ENCODE data around the gene FRZB. TPM values are rescaled to one million over a fixed set of nuclear protein-coding genes. Genes with fewer than 3 reads are reported as not detected.

Gene FRZB
- total RNA-seq, 1 experiment from 2014 or later, result 1.9 TPM

DNA sequence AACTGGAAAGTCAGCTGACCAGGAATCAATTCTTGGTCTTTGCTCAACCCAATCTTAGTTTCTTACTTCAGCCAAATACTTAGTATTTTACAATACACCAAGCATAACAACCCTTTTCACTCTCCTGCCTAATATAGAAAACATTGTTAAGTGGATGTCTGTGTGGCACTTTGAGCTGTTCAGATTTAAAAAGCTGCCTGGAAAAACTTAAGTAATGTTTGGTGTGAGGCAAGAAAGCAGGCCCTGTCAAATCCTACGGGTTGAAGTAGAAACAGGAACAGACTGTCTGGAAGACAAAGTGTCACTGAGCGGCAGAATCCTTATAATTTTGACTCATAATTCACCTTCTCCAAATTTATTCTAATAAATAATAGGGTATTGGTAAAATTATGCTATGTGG, 37.1 kb upstream of the FRZB start:
- ChIA-PET POLR2A (no interaction called here), CTCF (interaction anchor here (0.6 to 1.0 kb wide), 2 partner anchors 36 to 68 kb away, joined by 3 to 5 read pairs; no protein-coding TSS in a partner anchor)
- ATAC-seq (no peak), DNase-seq (ENCODE audit: low spot score) (no peak)
- TF ChIP-seq ZNF281 (CRISPR knock-in tag; IDR thresholded peaks at IDR 0.05), result no peak
- no peak for TF ChIP-seq SP1 (CRISPR knock-in tag; conservative IDR thresholded peaks at IDR 0.05)
- no peak for TF ChIP-seq GTF2I (CRISPR knock-in tag; conservative IDR thresholded peaks at IDR 0.05)
- TF ChIP-seq ZNF232 (CRISPR knock-in tag; IDR thresholded peaks at IDR 0.05), result no peak
- TF ChIP-seq GRHL2 (CRISPR knock-in tag; IDR thresholded peaks at IDR 0.05; ENCODE audit: insufficient replicate concordance, severe bottlenecking), result no peak
- no peak for TF ChIP-seq ATF6 (CRISPR knock-in tag; IDR thresholded peaks at IDR 0.05)
- TF ChIP-seq, protein P1, sequence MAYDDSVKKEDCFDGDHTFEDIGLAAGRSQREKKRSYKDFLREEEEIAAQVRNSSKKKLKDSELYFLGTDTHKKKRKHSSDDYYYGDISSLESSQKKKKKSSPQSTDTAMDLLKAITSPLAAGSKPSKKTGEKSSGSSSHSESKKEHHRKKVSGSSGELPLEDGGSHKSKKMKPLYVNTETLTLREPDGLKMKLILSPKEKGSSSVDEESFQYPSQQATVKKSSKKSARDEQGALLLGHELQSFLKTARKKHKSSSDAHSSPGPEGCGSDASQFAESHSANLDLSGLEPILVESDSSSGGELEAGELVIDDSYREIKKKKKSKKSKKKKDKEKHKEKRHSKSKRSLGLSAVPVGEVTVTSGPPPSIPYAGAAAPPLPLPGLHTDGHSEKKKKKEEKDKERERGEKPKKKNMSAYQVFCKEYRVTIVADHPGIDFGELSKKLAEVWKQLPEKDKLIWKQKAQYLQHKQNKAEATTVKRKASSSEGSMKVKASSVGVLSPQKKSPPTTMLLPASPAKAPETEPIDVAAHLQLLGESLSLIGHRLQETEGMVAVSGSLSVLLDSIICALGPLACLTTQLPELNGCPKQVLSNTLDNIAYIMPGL (CRISPR knock-in tag; IDR thresholded peaks at IDR 0.05), result no peak
- no peak for TF ChIP-seq ZNF671 (CRISPR knock-in tag; IDR thresholded peaks at IDR 0.05)
- TF ChIP-seq, protein P2, sequence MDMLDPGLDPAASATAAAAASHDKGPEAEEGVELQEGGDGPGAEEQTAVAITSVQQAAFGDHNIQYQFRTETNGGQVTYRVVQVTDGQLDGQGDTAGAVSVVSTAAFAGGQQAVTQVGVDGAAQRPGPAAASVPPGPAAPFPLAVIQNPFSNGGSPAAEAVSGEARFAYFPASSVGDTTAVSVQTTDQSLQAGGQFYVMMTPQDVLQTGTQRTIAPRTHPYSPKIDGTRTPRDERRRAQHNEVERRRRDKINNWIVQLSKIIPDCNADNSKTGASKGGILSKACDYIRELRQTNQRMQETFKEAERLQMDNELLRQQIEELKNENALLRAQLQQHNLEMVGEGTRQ (CRISPR knock-in tag; IDR thresholded peaks at IDR 0.05), result no peak
- no peak for TF ChIP-seq ZNF263 (CRISPR knock-in tag; IDR thresholded peaks at IDR 0.05; ENCODE audit: low read depth)
- TF ChIP-seq, protein P3, sequence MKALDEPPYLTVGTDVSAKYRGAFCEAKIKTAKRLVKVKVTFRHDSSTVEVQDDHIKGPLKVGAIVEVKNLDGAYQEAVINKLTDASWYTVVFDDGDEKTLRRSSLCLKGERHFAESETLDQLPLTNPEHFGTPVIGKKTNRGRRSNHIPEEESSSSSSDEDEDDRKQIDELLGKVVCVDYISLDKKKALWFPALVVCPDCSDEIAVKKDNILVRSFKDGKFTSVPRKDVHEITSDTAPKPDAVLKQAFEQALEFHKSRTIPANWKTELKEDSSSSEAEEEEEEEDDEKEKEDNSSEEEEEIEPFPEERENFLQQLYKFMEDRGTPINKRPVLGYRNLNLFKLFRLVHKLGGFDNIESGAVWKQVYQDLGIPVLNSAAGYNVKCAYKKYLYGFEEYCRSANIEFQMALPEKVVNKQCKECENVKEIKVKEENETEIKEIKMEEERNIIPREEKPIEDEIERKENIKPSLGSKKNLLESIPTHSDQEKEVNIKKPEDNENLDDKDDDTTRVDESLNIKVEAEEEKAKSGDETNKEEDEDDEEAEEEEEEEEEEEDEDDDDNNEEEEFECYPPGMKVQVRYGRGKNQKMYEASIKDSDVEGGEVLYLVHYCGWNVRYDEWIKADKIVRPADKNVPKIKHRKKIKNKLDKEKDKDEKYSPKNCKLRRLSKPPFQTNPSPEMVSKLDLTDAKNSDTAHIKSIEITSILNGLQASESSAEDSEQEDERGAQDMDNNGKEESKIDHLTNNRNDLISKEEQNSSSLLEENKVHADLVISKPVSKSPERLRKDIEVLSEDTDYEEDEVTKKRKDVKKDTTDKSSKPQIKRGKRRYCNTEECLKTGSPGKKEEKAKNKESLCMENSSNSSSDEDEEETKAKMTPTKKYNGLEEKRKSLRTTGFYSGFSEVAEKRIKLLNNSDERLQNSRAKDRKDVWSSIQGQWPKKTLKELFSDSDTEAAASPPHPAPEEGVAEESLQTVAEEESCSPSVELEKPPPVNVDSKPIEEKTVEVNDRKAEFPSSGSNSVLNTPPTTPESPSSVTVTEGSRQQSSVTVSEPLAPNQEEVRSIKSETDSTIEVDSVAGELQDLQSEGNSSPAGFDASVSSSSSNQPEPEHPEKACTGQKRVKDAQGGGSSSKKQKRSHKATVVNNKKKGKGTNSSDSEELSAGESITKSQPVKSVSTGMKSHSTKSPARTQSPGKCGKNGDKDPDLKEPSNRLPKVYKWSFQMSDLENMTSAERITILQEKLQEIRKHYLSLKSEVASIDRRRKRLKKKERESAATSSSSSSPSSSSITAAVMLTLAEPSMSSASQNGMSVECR (CRISPR knock-in tag; IDR thresholded peaks at IDR 0.05; ENCODE audit: borderline replicate concordance), result no peak
- TF ChIP-seq NR1H2 (CRISPR knock-in tag; IDR thresholded peaks at IDR 0.05), result no peak
- no peak for TF ChIP-seq KAT7 (CRISPR knock-in tag; IDR thresholded peaks at IDR 0.05; ENCODE audit: borderline replicate concordance)
- TF ChIP-seq JAZF1 (CRISPR knock-in tag; IDR thresholded peaks at IDR 0.05), result no peak
- no peak for TF ChIP-seq ERG (CRISPR knock-in tag; IDR thresholded peaks at IDR 0.05)
- no peak for TF ChIP-seq JUN (CRISPR knock-in tag; IDR thresholded peaks at IDR 0.05)
- no peak for TF ChIP-seq TEAD4 (CRISPR knock-in tag; IDR thresholded peaks at IDR 0.05)
- TF ChIP-seq, protein P4, sequence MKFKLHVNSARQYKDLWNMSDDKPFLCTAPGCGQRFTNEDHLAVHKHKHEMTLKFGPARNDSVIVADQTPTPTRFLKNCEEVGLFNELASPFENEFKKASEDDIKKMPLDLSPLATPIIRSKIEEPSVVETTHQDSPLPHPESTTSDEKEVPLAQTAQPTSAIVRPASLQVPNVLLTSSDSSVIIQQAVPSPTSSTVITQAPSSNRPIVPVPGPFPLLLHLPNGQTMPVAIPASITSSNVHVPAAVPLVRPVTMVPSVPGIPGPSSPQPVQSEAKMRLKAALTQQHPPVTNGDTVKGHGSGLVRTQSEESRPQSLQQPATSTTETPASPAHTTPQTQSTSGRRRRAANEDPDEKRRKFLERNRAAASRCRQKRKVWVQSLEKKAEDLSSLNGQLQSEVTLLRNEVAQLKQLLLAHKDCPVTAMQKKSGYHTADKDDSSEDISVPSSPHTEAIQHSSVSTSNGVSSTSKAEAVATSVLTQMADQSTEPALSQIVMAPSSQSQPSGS (CRISPR knock-in tag; IDR thresholded peaks at IDR 0.05; ENCODE audit: borderline replicate concordance, low read depth), result no peak
- H3K4me3 Mint-ChIP-seq, result no peak overlapping the region
- H3K27ac Mint-ChIP-seq, result no peak overlapping the region
- H3K27me3 Mint-ChIP-seq (ENCODE audit: low read depth), result no peaks in the 10 kb centered on the region
- peaks cover 6% of the 10 kb centered on the region for H3K36me3 Mint-ChIP-seq
- H3K4me1 Mint-ChIP-seq, result peaks cover 20% of the 10 kb centered on the region
- no peaks in the 10 kb centered on the region; the same call in 1 of the 2 replicates for H3K9me3 Mint-ChIP-seq
